GM21528 (cell line): ENCODE data around the gene ELAPOR2.
"Not testable (repeated sequence)": the region's sequence is repeated elsewhere in the genome, so short reads cannot be mapped to it uniquely, and the experiment has no call there.

ENCODE experiments used
- ATAC-seq: cut with Tn5 transposase; IDR thresholded peaks from one replicate; pipeline ENCODE4 v1.9.1; 2021; ENCODE audit warnings: mild to moderate bottlenecking, moderate library complexity; ENCODE audit not compliant: unreplicated experiment, low FRiP score

ELAPOR2 gene

GRCh38 chr7:87048839-87049238 is 10.6 kb downstream of the ELAPOR2 start:
- no peak for ATAC-seq

- ATAC-seq: no peak
Measured at GRCh38 chr7:87046456-87046855, 13.0 kb downstream of the ELAPOR2 start.

GRCh38 chr7:87044713-87045112 is 14.7 kb downstream of the ELAPOR2 start:
- not testable (repeated sequence) for ATAC-seq

DNA sequence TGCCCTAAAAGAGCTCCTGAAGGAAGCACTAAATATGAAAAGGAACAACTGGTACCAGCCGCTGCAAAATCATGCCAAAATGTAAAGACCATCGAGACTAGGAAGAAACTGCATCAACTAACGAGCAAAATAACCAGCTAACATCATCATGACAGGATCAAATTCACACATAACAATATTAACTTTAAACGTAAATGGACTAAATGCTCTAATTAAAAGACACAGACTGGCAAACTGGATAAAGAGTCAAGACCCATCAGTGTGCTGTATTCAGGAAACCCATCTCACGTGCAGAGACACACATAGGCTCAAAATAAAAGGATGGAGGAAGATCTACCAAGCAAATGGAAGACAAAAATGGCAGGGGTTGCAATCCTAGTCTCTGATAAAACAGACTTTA is 17.9 kb downstream of the ELAPOR2 start:
- ATAC-seq: not testable (repeated sequence)

DNA sequence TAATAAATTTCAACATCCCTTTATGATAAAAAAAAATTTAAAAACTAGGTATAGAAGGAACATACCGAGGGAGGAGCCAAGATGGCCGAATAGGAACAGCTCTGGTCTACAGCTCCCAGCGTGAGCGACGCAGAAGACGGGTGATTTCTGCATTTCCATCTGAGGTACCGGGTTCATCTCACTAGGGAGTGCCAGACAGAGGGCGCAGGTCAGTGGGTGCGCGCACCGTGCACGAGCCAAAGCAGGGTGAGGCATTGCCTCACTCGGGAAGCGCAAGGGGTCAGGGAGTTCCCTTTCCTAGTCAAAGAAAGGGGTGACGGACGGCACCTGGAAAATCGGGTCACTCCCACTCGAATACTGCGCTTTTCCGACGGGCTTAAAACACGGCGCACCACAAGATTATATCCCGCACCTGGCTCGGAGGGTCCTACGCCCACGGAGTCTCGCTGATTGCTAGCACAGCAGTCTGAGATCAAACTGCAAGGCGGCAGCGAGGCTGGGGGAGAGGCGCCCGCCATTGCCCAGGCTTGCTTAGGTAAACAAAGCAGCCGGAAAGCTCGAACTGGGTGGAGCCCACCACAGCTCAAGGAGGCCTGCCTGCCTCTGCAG is 19.7 kb downstream of the ELAPOR2 start:
- not testable (repeated sequence) for ATAC-seq

- ATAC-seq: no peak
Measured at GRCh38 chr7:87038993-87039690, 20.3 kb downstream of the ELAPOR2 start.

- ATAC-seq: no peak
Measured at GRCh38 chr7:87036985-87037384, 22.5 kb downstream of the ELAPOR2 start.

DNA sequence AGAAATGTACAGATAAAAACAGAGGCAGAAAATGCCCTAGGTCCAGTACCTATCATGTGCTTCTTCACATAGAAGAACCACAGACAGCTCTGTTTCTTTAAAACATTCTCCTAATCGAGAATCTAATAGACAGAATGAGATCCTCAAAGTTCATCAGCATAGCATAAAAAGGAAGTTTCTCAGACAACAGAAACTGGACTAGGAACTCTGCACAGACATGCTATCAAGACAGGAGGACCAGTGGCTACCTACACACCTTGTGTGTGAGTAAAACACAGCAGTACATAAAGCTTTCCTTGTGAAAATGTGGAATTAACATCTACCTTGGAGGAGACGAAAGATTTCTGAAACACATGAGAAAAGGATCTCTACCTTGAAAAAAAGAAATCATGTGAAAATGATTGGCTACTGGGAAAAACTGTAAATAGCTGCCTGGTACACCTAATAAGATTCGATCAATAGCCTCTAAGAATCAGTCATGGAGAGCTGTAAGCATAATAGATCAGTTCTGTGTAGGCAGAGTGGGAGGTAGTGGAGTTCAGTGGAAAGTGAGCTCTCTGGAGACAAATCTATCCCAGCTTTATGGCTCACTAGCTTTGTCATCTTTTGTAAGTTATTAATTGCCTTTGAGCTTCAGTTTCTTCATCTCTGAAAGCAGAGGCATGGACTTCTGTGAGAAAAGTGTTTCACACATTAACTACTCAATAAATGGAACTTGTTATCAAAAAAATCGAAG is 26.7 kb downstream of the ELAPOR2 start:
- no peak for ATAC-seq

GRCh38 chr7:87029078-87029477 is 30.4 kb downstream of the ELAPOR2 start:
- no peak for ATAC-seq

DNA sequence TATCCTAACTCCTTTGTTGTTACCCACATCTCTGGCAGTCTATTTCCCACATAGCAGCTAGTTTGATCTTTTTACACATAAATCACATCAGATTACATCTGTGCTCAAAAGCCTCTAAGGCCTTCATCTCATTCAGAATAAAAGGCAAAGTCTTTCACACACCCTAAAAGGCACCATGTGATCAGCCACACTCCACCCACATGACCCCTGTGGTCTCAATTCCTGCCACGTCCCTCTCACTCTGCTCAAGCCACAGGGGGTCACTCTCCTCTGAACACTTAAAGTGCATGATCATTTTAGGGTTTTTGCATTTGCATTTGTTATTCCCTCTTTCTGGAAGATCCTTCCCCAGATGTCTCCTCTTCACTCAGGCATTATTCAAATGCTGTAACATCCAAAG is 30.8 kb downstream of the ELAPOR2 start:
- ATAC-seq: no peak

GRCh38 chr7:87027900-87028299 is 31.6 kb downstream of the ELAPOR2 start:
- peak; percentile 93 for ATAC-seq

- no peak for ATAC-seq
Measured at GRCh38 chr7:87021285-87021684, 38.2 kb downstream of the ELAPOR2 start.

- ATAC-seq: no peak
Measured at GRCh38 chr7:87016606-87017005, 42.8 kb downstream of the ELAPOR2 start.

GRCh38 chr7:87013840-87014190 is 45.6 kb downstream of the ELAPOR2 start:
- no peak for ATAC-seq

DNA sequence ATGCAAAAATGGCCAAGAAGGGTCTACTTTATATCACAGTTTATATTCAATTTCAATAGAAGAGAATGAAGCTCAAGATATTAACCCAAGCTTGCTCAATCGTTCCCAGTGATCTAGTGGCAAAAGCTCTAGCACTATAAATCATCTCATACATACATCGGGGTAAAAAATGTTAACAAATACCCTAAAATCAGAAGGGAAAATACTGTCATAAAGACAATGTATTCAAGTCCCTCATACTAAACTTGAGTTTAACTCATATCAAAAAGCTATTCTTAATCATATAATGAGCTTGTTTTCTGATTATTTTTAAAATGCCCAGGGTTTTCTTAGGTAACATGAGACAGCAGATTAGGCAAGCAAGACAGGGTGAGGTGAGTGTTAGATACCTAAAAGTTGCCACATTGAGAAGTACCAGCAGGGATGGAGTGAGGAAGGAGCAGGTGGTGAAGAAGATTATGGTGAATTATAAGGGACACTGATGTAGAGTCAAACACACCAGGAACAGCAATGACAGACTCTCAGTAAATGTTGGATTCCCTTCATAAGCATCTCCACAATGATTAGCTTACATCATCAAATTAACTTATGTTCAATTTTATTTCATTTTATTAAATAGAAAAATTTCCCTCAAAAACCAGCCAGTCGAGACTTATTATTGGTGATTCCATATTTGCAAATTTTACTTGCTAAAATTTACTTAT is 46.2 kb downstream of the ELAPOR2 start:
- no peak for ATAC-seq
